GM19455 (cell line): ENCODE measurements around the gene RNF10.
"Not testable (repeated sequence)": the region's sequence is repeated elsewhere in the genome, so short reads cannot be mapped to it uniquely, and the experiment has no call there.

Experiments
- ATAC-seq: cut with Tn5 transposase; IDR thresholded peaks from one replicate; pipeline ENCODE4 v1.9.1; 2021; ENCODE audit not compliant: unreplicated experiment

Gene RNF10

DNA sequence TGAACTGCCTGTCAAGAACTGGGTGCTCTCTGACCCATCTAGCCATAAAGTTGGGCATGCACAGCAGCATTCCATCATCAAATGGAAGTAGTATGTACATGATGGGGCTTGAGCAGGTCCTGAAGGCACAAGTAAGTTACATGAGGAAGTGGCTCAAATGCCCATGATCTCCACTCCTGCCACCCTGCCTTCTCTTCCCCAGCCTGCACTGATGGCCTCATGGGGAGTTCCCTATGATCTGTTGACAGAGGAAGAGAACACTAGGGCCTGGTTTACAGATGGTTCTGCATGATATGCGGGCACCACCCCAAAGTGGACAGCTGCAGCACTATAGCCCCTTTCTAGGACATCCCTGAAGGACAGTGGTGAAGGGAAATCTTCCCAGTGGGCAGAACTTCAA lies 77.4 kb downstream of the RNF10 start:
- ATAC-seq = not testable (repeated sequence)

DNA sequence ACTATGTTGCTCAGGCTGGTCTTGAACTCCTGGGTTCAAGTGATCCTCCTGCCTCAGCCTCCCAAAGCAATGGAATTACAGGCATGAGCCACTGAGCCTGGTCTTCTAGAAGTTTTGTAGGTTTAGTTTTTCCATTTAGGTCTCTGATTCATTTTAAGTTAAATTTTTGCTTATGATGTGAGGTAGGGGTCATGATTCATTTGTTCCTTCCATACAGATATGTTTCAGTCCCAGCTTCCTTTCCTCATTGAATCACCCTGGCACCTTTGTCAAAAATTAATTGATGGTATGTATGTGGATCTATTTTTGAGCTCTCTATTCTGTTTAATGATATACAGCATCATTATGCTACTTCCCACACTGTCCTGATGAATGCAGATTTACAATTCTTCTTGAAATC lies 80.7 kb downstream of the RNF10 start:
- ATAC-seq = no peak

DNA sequence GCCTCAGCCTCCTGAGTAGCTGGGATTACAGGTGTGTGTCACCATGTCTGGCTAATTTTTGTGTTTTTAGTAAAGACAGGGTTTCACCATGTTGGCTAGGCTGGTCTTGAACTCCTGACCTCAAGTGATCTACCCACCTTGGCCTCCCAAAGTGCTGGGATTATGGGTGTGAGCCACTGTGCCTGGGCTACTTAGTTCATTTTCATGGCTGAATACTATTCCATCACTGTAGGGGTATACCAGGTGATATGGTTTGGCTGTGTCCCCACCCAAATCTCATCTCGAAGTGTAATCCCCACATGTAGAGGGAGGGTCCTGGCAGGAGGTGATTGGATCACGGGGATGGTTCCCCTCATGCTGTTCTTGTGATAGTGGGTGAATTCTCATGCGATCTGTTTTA lies 83.0 kb downstream of the RNF10 start:
- ATAC-seq = not testable (repeated sequence)

DNA sequence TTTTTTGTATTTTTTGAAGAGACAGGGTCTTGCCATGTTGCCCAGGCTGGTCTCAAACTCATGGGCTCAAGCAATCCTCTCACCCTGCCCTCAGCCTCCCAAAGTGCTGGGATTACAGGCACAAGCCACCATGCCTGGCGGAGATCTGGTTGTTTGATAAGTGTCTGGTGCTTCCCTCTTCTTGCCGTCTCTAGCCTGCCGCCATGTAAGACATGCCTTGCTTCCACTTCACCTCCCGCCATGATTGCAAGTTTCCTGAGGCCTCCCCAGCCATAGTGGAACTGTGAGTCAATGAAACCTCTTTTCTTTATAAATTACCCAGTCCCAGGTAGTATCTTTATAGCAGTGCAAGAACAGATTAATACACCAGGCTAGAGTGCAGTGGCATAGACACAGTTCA lies 83.6 kb downstream of the RNF10 start:
- not testable (repeated sequence) for ATAC-seq

DNA sequence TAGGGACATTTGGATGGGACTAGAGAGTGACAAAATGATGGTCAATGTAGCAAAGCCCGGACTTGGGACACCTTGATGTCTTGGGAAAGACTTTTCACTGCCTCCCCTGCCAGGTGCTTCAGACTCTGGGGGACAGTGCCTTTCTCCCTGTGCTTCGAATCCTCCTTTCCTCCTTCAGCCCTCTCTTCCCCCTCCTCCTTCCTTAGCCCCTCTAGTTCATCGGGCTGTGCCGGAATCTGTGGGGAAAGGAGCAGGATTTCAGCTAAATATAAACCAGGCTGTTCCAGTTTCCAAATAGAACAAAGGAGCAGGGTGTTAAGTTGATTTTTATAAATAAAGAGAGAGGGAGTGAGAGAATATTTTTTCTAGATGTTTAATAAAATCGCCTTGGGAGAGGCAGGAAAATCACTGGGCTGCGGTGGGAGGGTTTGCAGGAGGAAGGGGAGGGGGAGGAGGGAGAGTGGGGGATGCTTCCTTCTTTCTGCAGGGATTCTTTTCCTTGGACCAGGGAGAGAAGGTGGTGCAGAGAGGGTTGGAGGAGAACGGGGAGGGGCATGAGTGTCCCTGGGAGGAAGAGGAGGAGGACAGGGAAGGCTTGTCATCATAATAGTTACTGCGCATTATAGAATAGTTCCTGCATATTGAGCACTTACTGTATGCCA lies 84.9 kb downstream of the RNF10 start:
- no peak for ATAC-seq

DNA sequence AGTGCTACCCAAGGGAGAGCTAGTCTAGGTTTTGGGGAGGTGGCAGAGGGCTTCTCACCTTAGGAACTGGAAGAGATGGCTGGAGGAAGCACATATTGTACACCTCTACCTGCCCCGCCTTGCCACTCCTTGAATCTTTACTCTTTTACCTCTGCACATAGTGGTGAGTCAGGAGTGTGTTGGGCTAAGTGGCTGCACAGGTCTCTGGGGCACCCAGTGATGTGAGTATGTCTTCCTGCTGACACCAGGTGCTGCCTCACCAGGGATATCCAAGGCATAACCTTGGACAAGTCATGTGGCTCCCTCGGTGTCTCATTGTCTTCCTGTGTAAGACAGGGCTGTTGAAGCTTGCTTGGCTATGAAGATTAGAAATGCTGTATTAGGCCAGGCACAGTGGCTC lies 86.5 kb downstream of the RNF10 start:
- ATAC-seq = no peak

DNA sequence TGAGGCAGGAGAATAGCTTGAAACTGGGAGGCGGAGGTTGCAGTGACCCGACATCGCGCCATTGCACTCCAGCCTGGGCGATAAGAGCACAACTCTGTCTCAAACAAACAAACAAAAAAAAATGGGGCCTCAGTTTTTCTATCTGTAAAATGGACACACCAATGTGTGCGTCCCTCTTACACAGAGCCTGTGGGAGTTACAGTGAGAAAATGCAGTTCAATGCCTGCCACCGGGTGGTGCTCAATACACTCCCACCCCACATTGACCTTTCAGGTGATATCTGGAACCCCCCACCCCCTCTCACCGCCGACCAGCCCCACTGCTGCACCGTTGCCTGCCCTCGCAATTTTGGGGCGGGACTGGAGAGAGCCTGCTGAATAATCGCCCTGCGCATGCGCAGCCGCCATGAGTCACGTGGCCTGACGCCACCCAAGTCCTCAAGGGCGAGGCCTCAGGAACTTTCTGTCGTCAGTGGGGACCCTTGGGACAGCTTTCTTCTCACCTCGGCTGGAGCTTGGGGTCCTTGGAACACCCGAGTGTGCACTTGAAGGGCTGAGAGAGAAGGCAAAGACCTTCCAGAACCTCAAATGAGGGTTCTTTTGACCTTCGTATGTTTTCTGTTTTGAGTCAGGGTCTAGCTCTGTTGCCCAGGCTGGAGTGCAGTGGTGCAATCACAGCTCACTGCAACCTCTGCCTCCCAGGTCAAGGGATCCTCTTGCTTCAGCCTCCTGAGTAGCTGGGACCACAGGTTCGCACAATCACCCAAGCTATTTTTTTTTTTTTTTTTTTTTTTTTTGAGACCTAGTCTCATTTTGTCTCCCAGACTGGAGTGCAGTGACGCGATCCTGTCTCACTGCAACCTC lies 91.6 kb downstream of the RNF10 start:
- no peak for ATAC-seq
